GM19438 (cell line): ENCODE measurements around the gene PDCD2L.
"Not testable (repeated sequence)": the region's sequence is repeated elsewhere in the genome, so short reads cannot be mapped to it uniquely, and the experiment has no call there.

Experiments used
- ATAC-seq: cut with Tn5 transposase; IDR thresholded peaks from one replicate; pipeline ENCODE4 v1.9.1; 2021; ENCODE audit warnings: low read depth; ENCODE audit not compliant: unreplicated experiment

PDCD2L gene

GRCh38 chr19:34461375-34462100 is 57.3 kb downstream of the PDCD2L start:
- ATAC-seq = no peak

DNA sequence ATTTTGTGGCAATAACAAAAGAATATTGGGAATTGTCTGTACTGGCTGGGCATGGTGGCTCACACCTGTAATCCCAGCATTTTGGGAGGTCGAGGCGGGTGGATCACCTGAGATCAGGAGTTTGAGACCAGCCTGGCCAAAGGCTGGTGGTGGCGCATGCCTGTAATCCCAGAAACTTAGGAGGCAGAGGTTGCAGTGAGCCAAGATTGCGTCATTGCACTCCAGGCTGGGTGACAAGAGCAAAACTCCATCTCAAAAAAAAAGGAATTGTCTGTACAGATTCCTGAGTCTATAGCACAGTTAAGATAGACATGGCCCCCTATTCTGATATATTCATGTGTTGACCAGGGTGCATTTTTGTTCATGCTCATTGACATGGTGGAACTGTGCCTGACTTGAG is 60.6 kb downstream of the PDCD2L start:
- not testable (repeated sequence) for ATAC-seq

GRCh38 chr19:34468409-34468808 is 64.2 kb downstream of the PDCD2L start:
- ATAC-seq = no peak

GRCh38 chr19:34469026-34469425 is 64.8 kb downstream of the PDCD2L start:
- ATAC-seq = not testable (repeated sequence)

- ATAC-seq = no peak
Observed at GRCh38 chr19:34471906-34472700, 67.9 kb downstream of the PDCD2L start.

DNA sequence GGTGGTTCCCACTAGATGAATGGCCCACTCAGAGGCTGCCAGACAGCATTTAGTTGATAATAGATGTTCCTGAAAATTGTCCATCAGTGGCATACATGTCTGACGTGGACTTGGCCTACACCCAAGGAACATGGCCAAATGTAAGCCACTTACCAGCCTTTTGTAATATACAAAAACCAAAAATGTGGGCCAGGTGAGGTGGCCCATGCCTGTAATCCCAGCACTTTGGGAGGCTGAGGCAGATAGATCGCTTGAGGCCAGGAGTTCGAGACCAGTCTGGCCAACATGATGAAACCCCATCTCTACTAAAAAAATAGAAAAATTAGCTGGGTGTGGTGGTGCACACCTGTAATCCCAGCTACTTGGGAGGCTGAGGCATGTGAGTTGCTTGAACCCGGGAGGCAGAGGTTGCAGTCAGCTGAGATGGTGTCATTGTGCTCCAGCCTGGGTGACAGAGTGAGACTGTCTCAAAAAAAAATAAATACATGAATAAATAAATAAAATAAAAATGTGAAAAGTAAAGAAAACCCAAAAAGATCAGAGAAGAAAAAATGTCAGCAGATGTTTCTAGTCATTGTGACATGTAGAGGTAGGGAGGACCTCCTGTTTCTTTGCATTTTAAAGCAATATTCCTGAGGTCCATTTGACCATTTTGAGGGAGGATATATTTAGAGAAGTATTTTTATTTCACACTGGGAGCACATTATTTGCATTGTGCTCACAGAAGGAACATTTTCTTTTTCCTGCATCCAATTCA is 70.2 kb downstream of the PDCD2L start:
- no peak for ATAC-seq

GRCh38 chr19:34475026-34475974 is 71.1 kb downstream of the PDCD2L start:
- no peak for ATAC-seq
